ENCODE results near the gene ENPP6.

Gene ENPP6

DNA sequence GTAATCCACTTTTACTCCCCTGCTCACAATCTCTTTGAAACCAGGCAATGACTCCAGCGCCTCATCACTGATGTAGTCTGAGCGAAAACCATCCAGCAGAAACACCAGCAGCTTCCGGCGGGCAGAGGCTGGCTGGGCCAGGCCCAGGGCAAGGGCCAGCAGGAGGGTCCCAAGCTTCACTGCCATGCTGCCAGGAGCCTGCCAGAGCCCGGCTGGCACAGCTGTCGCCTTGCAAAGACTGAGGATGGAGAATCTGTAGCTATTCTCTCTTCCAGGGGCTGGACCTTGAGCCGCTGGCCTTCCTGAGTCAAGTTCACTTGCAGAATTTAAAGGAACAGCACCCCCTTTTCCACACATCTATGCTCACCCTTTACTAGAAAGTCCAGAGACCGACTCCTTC, at the start of gene ENPP6:
Gene ENPP6 (minus strand): TSS at position 240 of the 400 bp plus-strand sequence. CDS start 54 bp downstream, at position 186.
- no peak for DNase-seq

DNA sequence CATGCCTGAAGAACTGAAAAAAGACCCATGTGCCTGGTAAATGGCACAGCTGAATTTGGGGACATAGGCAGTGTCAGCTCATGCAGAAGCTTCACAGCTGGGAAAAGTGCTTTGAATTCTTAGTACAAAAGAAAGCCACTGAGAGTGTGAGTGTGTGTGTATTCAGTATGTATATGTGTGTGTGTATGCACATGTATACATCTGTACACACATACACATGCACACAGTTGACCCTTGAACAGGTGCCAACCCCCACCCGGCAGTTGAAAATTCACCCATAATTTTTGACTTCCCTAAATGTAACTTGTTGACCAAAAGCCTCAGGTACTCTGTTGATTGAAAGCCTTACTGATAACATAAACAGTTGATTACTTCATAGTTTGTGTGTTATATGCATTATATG, 49.5 kb upstream of the ENPP6 start:
- DNase-seq: no peak

DNA sequence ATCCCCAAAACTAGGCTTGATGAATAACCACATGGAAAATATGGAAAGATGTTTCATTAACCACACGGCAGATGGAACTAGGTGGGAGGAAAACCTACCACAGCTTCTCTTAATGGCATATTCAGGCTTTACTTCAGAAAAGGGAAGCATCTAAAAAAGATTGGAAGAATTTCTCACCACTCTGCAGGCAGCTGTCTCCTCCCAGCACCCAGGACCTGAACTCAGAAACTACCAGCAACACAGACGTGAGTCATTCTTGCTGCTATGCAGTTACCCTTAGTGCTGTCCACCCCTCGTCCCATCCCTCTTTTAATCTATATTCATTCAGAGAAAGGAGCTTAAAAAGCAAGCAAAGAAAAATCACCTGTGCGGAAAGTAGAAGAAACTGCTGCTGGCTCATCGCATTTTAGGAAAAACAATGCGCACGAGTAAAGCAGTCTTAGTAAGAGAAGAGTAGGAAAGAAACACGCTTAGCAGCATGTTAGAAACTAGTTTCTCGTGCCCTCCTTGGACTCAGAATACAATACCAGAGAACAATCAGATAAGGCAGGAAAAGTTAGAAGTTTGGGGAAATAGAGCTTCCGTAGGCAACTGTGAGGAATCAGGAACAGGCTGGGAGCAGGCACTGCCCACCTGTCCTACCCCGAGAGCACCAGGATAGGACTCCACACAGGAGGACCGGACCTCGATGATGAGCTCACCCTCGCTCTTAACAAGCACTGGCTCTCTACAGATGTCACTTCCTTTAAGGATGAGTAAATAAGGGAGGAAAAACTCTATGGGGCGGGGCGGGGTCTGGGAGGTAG, 48.1 kb upstream of the ENPP6 start:
- no peak for DNase-seq

GRCh38 chr4:184263910-184264732, 46.4 kb upstream of the ENPP6 start:
- peak; percentile 51 for DNase-seq

GRCh38 chr4:184263461-184263860, 45.8 kb upstream of the ENPP6 start:
- DNase-seq: no peak

- DNase-seq: no peak
Measured at GRCh38 chr4:184262901-184263300, 45.2 kb upstream of the ENPP6 start.

DNA sequence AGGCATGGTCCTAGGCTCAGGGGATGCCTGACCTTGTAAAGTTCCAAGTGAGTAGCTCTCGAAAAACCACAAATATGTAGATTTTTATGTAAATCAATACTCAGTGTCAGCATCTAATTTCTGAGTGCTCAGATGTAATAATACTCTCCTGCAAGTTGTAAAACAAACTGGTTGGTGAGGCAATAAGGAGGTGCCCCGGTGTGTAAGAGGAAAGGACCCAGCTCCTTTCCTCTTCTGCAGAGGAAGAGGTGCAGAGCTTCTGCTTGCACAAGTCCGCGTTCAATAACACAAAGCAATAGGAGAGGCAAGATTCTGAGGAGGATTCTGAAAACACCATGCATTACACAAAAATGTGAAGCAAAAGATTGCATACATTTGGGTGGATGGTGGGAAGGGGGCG, 43.6 kb upstream of the ENPP6 start:
- DNase-seq: no peak

DNA sequence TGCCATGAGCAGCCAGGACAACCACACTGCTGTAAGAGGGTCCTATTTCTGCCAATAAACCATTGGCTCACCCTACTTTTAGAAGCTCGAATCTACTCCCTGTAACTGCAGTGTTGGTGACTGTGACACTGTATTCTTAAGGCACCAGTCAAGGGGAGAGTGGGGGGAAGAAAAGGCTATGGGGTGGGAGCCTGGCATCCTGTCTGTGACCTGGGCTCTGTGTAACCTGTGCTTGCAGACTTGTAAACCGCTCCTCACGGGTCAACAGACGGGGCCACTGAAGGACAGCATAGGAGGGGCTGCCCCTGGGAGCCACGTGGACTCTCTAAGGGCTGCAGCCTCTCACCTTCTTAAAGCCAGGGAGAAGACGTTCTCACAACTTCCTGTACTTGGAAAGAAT, 42.2 kb upstream of the ENPP6 start:
- DNase-seq: no peak

- no peak for DNase-seq
Measured at GRCh38 chr4:184259081-184259480, 41.4 kb upstream of the ENPP6 start.

GRCh38 chr4:184255871-184256642, 38.4 kb upstream of the ENPP6 start:
- DNase-seq: no peak

DNA sequence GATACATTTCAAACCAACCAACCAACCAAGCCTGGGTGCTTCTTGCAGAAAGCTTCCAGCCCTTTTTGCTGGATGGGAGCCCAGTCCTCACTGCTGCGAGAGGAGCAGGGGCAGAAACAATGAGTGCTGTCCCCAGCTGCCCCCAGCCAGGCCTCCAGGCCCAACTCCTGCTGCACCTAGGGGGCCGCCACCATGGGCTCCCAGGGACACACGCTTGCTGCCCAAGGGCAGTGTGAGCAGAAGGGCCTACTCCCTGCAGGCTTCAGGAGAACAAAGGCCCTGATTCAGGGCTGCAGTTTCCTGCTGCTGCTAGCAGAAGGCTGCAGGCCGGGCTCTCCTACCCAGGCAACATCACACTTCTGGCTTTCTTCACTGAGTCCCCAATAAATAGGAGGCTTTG, 37.7 kb upstream of the ENPP6 start:
- DNase-seq: no peak

DNA sequence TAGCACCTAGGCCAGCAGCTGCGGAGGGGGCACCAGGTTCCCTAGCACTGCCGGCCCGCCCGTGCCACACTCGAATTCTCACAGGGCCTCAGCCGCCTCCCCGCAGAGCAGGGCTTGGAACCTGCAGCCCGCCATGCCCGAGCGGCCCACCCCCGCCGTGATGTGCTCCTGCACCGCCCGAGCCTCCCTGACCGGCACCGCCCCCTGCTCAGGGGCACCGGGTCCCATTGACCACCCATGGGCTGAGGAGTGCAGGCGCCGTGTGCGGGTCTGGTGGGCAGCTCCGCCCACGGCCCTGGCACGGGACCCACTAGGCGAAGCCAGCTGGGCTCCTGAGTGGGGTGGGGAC, 35.4 kb upstream of the ENPP6 start:
- DNase-seq: no peak

- DNase-seq: no peak
Measured at GRCh38 chr4:184252136-184253071, 34.7 kb upstream of the ENPP6 start.

DNA sequence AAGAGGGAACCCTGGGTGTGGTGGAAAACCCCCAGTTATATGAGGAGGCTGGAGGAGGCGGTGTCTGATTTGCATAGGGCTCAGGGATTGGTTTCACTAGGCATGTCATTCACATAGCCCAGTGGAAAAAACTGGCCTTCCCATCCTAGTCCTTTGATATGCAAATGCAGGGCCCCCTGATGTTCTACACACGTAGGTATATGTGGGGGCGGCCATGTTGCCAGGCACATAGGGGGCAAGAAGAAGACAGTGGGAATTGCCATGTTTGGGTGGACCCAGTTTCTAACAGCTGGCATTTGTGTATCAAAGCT, 34.0 kb upstream of the ENPP6 start:
- DNase-seq: no peak

GRCh38 chr4:184250795-184251669, 33.4 kb upstream of the ENPP6 start:
- DNase-seq: no peak

GRCh38 chr4:184248216-184248615, 30.5 kb upstream of the ENPP6 start:
- DNase-seq: no peak

- no peak for DNase-seq
Measured at GRCh38 chr4:184247421-184247820, 29.7 kb upstream of the ENPP6 start.

DNA sequence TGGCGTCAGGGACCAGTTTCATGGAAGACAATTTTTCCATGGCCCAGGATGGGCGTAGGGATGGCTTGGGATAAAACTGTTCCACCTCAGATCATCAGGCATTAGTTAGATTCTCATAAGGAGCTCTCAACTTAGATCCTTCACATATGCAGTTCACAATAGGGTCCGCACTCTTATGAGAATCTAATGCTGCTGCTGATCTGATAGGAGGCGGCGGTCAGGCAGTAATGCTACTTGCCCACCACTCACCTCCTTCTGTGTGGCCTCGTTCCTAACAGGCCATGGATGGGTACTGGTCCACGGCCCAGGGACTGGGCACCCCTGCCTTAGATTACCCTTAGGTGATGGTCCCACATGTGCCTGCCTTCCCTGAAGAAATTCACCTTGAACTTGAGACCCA, 28.8 kb upstream of the ENPP6 start:
- DNase-seq: no peak

DNA sequence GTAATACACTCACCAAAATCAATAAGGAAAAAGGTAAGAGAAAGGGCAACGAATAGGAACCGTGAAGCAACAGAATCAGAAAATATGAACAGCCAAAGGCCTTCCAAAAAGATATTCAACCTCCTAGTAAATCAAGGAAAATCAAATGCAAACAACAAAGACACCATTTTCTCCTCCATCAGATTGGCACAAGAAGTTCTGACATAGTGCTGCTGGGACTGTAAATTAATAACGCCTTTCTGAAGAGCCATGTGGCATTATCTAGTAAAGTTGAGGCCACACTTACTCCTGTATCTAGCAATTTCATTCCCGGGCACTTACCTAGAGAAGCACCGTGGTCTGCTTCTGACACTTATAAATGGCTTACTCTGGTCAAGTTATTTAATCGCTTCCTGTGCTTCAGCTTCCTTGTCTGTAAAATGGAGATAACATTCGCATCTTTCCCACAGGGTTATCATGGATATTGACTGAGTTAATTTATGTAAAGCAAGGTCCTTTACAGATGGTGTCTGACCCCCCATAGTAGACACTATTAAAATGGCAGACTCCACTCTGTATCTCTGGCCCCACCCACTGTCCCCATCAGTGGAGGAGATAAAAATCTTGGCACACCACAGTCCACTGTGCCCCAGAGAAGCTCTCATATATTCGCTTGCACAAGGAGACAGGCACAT, 20.5 kb upstream of the ENPP6 start:
- DNase-seq: no peak

DNA sequence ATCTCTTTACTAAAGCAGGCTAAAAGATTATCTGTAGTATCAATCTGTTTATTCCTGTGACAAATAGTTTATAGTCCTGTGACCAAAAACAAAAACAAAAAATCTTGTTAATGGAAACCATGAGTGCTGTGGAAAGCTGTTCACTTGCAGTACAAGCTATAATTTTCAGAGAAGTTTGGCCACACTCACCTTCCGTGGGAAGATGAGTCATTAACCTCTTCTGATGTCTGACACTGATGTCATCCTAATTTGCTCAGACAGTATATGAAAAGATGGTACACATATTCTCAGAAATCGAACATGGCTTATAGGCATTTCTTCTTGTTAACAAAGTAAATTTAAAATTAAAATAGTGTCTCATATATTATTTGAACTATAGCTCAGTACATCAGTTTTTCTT, 19.9 kb upstream of the ENPP6 start:
- DNase-seq: no peak

DNA sequence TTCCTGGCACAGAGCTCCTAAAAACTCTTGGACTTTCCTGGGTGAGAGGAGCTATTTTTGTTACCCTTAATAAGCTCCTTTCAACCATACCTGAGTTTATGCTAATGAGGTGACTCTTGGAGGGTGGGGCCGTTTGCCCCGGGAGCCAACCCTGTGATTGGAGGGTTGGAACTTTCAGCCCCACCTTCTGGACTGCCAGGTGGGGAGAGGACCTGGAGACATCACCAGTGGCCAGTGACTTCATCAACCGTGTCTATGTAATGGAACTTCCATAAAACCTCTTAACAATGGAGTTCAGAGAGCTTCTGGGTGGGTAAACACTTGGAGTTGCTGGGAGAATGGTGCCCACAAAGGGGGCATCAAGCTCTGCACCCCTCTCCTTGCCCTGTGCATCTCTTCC, 17.9 kb upstream of the ENPP6 start:
- no peak for DNase-seq

Measured in GOT3 (cell line).